ENCODE results near the gene PAX3.

The PAX3 gene

DNA sequence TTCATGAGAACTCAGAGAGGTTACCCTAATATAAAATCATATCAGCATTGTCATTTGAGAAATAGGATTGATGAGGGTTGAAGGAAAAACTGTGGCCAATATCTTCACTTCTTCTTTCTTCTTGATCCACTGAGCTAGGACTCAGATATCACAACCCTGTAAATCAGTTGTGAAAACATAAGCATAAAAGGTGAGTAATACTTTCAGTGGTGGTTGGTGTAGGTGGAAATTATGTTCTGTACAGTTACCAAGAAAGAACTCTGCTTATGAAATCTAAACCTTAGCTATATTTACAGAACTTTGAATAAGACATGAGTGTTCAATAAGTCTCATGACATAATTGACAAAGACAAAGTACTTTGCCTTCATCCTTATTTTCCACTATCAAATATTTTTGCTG lies 56.3 kb downstream of the PAX3 start:
- TF ChIP-seq, protein P1, sequence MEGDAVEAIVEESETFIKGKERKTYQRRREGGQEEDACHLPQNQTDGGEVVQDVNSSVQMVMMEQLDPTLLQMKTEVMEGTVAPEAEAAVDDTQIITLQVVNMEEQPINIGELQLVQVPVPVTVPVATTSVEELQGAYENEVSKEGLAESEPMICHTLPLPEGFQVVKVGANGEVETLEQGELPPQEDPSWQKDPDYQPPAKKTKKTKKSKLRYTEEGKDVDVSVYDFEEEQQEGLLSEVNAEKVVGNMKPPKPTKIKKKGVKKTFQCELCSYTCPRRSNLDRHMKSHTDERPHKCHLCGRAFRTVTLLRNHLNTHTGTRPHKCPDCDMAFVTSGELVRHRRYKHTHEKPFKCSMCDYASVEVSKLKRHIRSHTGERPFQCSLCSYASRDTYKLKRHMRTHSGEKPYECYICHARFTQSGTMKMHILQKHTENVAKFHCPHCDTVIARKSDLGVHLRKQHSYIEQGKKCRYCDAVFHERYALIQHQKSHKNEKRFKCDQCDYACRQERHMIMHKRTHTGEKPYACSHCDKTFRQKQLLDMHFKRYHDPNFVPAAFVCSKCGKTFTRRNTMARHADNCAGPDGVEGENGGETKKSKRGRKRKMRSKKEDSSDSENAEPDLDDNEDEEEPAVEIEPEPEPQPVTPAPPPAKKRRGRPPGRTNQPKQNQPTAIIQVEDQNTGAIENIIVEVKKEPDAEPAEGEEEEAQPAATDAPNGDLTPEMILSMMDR (IDR thresholded peaks at IDR 0.05; ENCODE audit: low read depth, low read length): no peak

DNA sequence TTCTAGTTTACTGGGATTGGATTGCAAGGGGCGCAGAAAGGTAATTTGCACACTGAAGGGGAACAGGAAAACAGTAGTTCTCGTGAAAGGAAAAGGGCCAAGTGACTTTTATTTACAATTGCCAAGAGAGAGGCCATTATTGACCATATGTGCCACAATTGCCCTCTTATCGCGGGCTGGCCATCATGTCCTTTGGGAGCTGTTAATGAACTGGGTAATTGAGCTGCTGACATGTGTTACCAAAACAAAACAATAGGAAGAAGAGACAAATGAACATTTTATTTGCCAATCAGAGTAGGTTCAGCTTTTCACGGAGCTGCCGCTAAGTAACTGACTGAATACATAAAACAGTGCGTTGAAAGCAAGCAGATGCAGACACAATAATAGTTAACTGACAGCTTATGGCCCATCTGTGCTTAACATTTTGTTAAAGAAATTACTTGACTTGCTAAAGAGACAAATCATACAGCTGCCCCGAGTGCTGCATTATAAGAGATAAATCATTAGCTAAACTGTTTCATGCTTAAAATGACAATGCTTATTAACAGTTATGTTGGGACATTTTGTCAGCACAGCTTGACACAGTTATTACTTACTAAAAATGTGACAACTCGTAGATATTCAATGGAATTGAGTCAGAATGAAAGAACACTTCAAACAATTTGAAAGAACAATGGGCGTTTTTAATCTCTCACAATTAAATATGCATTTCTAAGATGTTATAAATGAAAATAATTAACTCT lies 57.5 kb downstream of the PAX3 start:
- DNase-seq: no peak
- Histone ChIP-seq H3K9me3 (ENCODE audit: severe bottlenecking) (no peaks in the 10 kb centered on the region), H3K27ac (no peak overlapping the region), H3K36me3 (no peaks in the 10 kb centered on the region), H3K4me3 (ENCODE audit: low read depth, low read length) (no peak overlapping the region), H3K27me3 (ENCODE audit: insufficient read depth, low read depth, severe bottlenecking) (no peaks in the 10 kb centered on the region)
- TF ChIP-seq, protein P1 (IDR thresholded peaks at IDR 0.05; ENCODE audit: low read depth, low read length): no peak

More for the DNA sequence above, 56.3 kb downstream of the PAX3 start:
- H3K36me3 ChIP-seq: no peaks in the 10 kb centered on the region
- H3K27ac ChIP-seq: no peak overlapping the region
- H3K4me3 ChIP-seq (ENCODE audit: low read depth, low read length): no peak overlapping the region
- no peak for DNase-seq
- no peaks in the 10 kb centered on the region for H3K27me3 ChIP-seq (ENCODE audit: insufficient read depth, low read depth, severe bottlenecking)
- H3K9me3 ChIP-seq (ENCODE audit: severe bottlenecking): no peaks in the 10 kb centered on the region

DNA sequence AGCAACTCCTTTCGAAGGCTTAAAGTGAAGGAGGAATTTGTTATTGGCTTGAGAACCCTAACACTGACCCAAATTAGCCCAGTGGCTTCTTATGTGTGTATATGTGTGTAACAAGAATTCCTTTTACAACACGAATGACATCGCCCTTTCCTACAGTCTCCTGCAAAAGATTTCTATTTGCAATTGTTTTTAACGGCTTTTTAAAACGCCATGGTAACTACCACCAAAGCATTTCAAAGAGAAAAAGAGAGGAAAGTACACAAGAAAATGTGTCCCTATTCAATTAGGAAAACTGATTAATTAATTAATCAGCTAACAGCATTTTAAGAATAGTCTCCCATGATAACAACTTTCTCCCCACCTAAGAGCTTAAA lies 58.1 kb downstream of the PAX3 start:
- H3K36me3 ChIP-seq: no peaks in the 10 kb centered on the region
- no peak overlapping the region for H3K27ac ChIP-seq
- no peaks in the 10 kb centered on the region for H3K9me3 ChIP-seq (ENCODE audit: severe bottlenecking)
- TF ChIP-seq, protein P1 (IDR thresholded peaks at IDR 0.05; ENCODE audit: low read depth, low read length): no peak
- H3K4me3 ChIP-seq (ENCODE audit: low read depth, low read length): no peak overlapping the region
- no peaks in the 10 kb centered on the region for H3K27me3 ChIP-seq (ENCODE audit: insufficient read depth, low read depth, severe bottlenecking)
- DNase-seq: no peak

DNA sequence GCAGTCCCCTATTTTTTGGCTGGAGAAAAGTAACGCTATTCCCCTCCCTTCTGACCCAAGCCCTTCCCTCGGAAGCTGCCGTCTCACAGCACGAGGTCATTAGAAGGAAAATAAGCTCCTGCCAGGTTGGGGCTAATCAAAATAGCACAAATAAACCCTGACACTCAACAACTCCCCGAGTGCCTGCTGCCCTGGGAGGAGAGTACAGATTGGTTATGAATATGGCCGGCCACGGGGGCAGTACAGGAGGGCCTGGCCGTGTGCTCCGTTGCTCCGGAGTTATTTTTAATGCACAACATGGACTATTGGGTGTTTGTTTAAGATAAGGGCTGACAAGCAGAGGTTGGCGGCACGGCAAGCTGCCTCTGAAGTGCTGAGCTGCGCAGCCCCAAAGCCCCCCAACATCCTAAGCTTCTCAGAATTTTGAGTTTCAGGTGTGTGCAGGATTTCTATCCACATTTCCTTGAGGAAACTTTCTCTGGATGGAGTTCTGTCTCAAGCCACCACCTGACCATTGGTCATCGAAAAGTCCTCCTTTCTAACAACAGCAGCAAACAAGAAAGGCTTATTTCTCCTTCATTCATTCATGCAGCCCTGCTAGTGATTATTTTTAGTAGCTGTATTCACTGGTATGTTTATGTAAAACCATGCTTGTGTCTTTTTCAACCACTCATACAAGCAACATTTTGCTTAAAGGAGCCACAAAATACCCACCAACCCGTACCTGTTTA lies 58.7 kb downstream of the PAX3 start:
- TF ChIP-seq, protein P1 (IDR thresholded peaks at IDR 0.05; ENCODE audit: low read depth, low read length): no peak
- no peaks in the 10 kb centered on the region for H3K9me3 ChIP-seq (ENCODE audit: severe bottlenecking)
- H3K4me3 ChIP-seq (ENCODE audit: low read depth, low read length): no peak overlapping the region
- H3K27ac ChIP-seq: no peak overlapping the region
- DNase-seq: no peak
- H3K27me3 ChIP-seq (ENCODE audit: insufficient read depth, low read depth, severe bottlenecking): no peaks in the 10 kb centered on the region
- no peaks in the 10 kb centered on the region for H3K36me3 ChIP-seq

DNA sequence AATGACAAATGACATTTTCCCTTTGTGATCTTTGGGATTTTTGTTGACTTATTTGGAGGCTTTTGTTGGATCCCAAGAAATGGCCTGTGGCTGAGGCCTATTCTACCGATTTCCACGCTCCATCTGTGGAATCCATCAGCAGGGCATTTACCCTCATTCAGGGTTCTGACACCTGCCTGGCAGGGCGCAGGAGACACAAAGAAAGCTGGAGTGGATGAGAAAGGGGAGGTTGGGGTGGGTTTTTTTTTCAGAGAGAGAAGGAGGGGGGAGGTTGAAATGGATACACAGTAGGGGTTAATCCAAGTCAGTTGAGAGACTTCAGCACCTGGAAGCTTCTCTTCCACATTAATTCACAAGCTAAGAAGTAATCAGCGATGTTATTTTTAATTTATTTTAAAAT lies 59.7 kb downstream of the PAX3 start:
- TF ChIP-seq, protein P1 (IDR thresholded peaks at IDR 0.05; ENCODE audit: low read depth, low read length): no peak
- no peak overlapping the region for H3K27ac ChIP-seq
- no peak for DNase-seq
- no peak overlapping the region for H3K4me3 ChIP-seq (ENCODE audit: low read depth, low read length)
- H3K36me3 ChIP-seq: no peaks in the 10 kb centered on the region
- no peaks in the 10 kb centered on the region for H3K9me3 ChIP-seq (ENCODE audit: severe bottlenecking)
- H3K27me3 ChIP-seq (ENCODE audit: insufficient read depth, low read depth, severe bottlenecking): no peaks in the 10 kb centered on the region

Measured in WERI-Rb-1 (cell line).